ACC112 (cell line): ENCODE measurements around the gene CELA2B.
"Not testable (repeated sequence)": the region's sequence is repeated elsewhere in the genome, so short reads cannot be mapped to it uniquely, and the experiment has no call there.

ENCODE experiments used
- H2AFZ ChIP-seq: fragments of 200-600 bp; sonication (generic); one replicate; pipeline ENCODE4 v1.6.0; 2017; ENCODE audit warnings: antibody characterized with exemption, low read length; ENCODE audit not compliant: unreplicated experiment
- H3K27ac ChIP-seq: fragments of 200-600 bp; sonication (generic); 2 replicates; pipeline ENCODE4 v1.5.1; 2014; ENCODE audit warnings: low read depth, mild to moderate bottlenecking, antibody characterized with exemption, low read length, moderate library complexity
- H3K27me3 ChIP-seq: fragments of 200-600 bp; sonication (generic); 2 replicates; pipeline ENCODE4 v1.6.1; 2014; ENCODE audit warnings: mild to moderate bottlenecking, antibody characterized with exemption, low read length, moderate library complexity, mixed read lengths; ENCODE audit not compliant: insufficient read depth
- H3K36me3 ChIP-seq: fragments of 200-600 bp; sonication (generic); 2 replicates; pipeline ENCODE4 v1.6.1; 2016; ENCODE audit warnings: mild to moderate bottlenecking, antibody characterized with exemption, low read length, moderate library complexity, mixed read lengths; ENCODE audit not compliant: insufficient read depth
- H3K4me1 ChIP-seq: fragments of 200-600 bp; sonication (generic); one replicate; pipeline ENCODE4 v1.6.1; 2016; ENCODE audit warnings: low read length, mixed read lengths; ENCODE audit not compliant: insufficient read depth, unreplicated experiment, control insufficient read depth
- H3K4me3 ChIP-seq: fragments of 200-600 bp; sonication (generic); 2 replicates; pipeline ENCODE4 v1.5.1; 2014; ENCODE audit warnings: mild to moderate bottlenecking, low read depth, low read length
- H3K79me2 ChIP-seq: fragments of 200-600 bp; sonication (generic); one replicate; pipeline ENCODE4 v1.6.0; 2016; ENCODE audit warnings: low read length; ENCODE audit not compliant: control insufficient read depth, unreplicated experiment, insufficient read depth

Gene CELA2B

GRCh38 chr1:15484443-15484842 is 8.5 kb downstream of the CELA2B start:
- not testable (repeated sequence) for H3K27me3 ChIP-seq, H3K36me3 ChIP-seq, H2AFZ ChIP-seq, H3K27ac ChIP-seq, H3K79me2 ChIP-seq, H3K4me1 ChIP-seq, H3K4me3 ChIP-seq

- no peaks in the 10 kb centered on the region for H3K79me2 ChIP-seq
- no peaks in the 10 kb centered on the region for H3K4me1 ChIP-seq
- no peaks in the 10 kb centered on the region for H3K27me3 ChIP-seq
- H3K36me3 ChIP-seq = no peaks in the 10 kb centered on the region
- H2AFZ ChIP-seq = no peak overlapping the region
- no peak overlapping the region for H3K27ac ChIP-seq
- H3K4me3 ChIP-seq = no peak overlapping the region
Observed at GRCh38 chr1:15485636-15486035, 9.7 kb downstream of the CELA2B start.

DNA sequence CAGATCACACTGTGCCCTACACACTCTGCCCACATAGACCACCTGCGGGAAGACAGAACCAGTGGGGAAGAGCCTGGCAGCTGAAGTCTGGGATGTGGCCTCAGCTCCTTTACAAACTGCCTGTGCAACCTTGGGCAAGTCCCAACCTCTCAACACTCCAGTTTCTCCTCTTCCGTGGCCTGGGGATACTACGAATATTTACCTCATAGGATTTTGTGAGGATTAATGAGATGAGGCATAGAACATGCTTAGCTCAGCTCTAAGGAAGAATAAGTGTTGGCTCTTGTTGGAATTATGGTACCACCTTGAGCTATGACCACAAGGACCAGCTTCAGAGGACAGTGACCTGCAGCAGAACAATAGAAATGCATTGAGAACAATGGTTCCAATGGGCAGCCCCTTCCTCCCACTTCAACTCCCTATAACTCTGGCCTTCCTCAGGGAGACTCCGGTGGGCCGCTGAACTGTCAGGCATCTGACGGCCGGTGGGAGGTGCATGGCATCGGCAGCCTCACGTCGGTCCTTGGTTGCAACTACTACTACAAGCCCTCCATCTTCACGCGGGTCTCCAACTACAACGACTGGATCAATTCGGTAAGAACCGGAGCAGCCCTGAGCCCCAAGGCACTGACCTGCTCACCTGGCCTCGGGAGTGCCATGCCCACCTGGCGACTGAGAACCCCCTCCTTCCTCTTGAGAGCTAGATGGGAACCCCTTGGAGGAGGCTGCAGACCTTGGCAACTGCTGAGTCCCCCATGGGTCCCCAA is 11.1 kb downstream of the CELA2B start:
- H3K27me3 ChIP-seq, H3K4me3 ChIP-seq, H2AFZ ChIP-seq, H3K79me2 ChIP-seq, H3K4me1 ChIP-seq, H3K27ac ChIP-seq, H3K36me3 ChIP-seq: not testable (repeated sequence)

- H3K36me3 ChIP-seq = no peaks in the 10 kb centered on the region
- H3K27me3 ChIP-seq = no peaks in the 10 kb centered on the region
- no peaks in the 10 kb centered on the region for H3K4me1 ChIP-seq
- H2AFZ ChIP-seq = no peak overlapping the region
- H3K27ac ChIP-seq = no peak overlapping the region
- no peak overlapping the region for H3K4me3 ChIP-seq
- no peaks in the 10 kb centered on the region for H3K79me2 ChIP-seq
Observed at GRCh38 chr1:15488371-15488770, 12.5 kb downstream of the CELA2B start.

DNA sequence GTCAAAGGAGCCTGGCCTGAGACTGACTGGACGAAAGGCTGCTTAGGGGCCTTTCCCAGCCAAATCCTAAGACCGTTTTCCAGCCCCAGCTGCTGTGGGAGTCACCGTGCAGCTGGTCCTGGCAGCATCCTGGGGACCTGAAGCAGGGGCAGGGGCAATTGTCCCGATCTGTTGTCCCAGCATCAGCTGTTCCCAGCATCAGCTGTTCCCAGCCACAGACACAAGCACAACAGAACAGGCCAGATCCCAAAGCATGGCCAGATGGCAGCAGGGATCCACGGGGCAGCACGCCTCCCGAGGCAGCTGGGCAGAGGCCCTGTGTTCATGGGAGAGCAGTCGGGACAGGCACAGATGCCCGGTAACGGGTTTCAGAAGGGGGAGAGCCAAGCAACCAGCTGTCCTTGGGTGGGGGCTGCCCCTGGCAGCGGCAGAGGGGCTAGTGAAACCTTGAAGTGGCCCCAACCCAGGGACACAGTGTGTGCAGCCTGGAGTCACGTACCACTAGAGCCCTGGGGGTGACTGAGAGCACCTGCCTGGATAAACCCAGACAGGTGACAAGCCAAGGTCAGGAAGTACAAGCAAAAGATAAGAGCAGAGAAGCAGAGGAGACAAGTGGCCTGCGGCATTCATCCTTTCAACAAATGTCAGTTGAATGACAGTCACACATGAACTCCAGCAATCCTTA is 13.3 kb downstream of the CELA2B start:
- no peaks in the 10 kb centered on the region for H3K4me1 ChIP-seq
- H3K27me3 ChIP-seq = no peaks in the 10 kb centered on the region
- H2AFZ ChIP-seq = no peak overlapping the region
- H3K79me2 ChIP-seq = no peaks in the 10 kb centered on the region
- H3K4me3 ChIP-seq = no peak overlapping the region
- no peaks in the 10 kb centered on the region for H3K36me3 ChIP-seq
- H3K27ac ChIP-seq = no peak overlapping the region

- not testable (repeated sequence) for H3K27ac ChIP-seq, H3K4me3 ChIP-seq, H3K36me3 ChIP-seq
Observed at GRCh38 chr1:15491010-15491409, 15.1 kb downstream of the CELA2B start.

DNA sequence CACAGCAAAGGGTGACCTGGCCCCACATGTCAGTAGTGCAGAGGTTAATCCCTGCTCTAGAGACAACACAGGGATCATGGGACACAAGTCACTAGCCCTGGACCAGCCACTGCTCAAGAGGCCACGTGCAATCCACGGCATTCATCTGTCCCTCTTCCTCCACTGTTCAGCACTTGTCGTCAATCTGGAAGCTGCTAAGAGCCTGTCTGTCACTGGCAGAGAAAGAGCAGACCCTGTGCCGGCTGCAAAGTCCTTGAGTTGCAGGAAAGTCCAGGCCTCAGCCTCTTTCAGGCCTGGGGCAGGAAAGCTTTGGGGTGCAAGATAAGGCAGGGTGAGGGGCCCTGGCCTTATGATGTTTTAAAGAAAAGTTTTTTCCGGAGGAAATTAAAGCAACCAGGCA is 16.7 kb downstream of the CELA2B start:
- no peaks in the 10 kb centered on the region for H3K4me1 ChIP-seq
- no peak overlapping the region for H3K4me3 ChIP-seq
- H3K36me3 ChIP-seq = no peaks in the 10 kb centered on the region
- H2AFZ ChIP-seq = no peak overlapping the region
- no peaks in the 10 kb centered on the region for H3K79me2 ChIP-seq
- no peak overlapping the region for H3K27ac ChIP-seq
- no peaks in the 10 kb centered on the region for H3K27me3 ChIP-seq

More at GRCh38 chr1:15491010-15491409, 15.1 kb downstream of the CELA2B start:
- not testable (repeated sequence) for H3K4me1 ChIP-seq, H3K27me3 ChIP-seq, H3K79me2 ChIP-seq, H2AFZ ChIP-seq

GRCh38 chr1:15493869-15494390 is 18.0 kb downstream of the CELA2B start:
- H3K27ac ChIP-seq = no peak overlapping the region
- H3K36me3 ChIP-seq = no peaks in the 10 kb centered on the region
- no peaks in the 10 kb centered on the region for H3K4me1 ChIP-seq
- H3K79me2 ChIP-seq = no peaks in the 10 kb centered on the region
- no peaks in the 10 kb centered on the region for H3K27me3 ChIP-seq
- no peak overlapping the region for H3K4me3 ChIP-seq
- no peak overlapping the region for H2AFZ ChIP-seq

- H3K79me2 ChIP-seq = no peaks in the 10 kb centered on the region
- no peak overlapping the region for H3K27ac ChIP-seq
- H3K4me3 ChIP-seq = no peak overlapping the region
- no peaks in the 10 kb centered on the region for H3K36me3 ChIP-seq
- H3K27me3 ChIP-seq = no peaks in the 10 kb centered on the region
- H3K4me1 ChIP-seq = no peaks in the 10 kb centered on the region
- H2AFZ ChIP-seq = no peak overlapping the region
Observed at GRCh38 chr1:15500184-15501178, 24.6 kb downstream of the CELA2B start.

GRCh38 chr1:15501208-15502032 is 25.5 kb downstream of the CELA2B start:
- no peaks in the 10 kb centered on the region for H3K27me3 ChIP-seq
- no peaks in the 10 kb centered on the region for H3K36me3 ChIP-seq
- no peak overlapping the region for H2AFZ ChIP-seq
- no peaks in the 10 kb centered on the region for H3K4me1 ChIP-seq
- no peaks in the 10 kb centered on the region for H3K79me2 ChIP-seq
- H3K27ac ChIP-seq = no peak overlapping the region
- H3K4me3 ChIP-seq = no peak overlapping the region
